Stomach (tissue), 9 donors: Measurements from ENCODE around the gene NRIP2. TPM values are rescaled to one million over a fixed set of nuclear protein-coding genes. Genes with fewer than 3 reads are reported as not detected.
A peak's percentile ranks its signal among the peaks of the same experiment; 100 is the strongest.

Experiments used
- DNase-seq, 2 donors: peaks; one replicate each; pipeline versions ENCODE4 v3.0.0 to v3.0.0-alpha.2; 2013 to 2019
- H3K27ac ChIP-seq, 5 donors: fragments of 200-600 bp in 4 of 5; sonication (generic) in 4 of 5; one replicate each; pipeline ENCODE4 v1.5.1; 2013 to 2019; ENCODE audit warnings: mild to moderate bottlenecking in 1 of 5, moderate library complexity in 1 of 5
- H3K27me3 ChIP-seq, 3 donors: fragments of 200-600 bp; sonication (generic); one replicate each; pipeline ENCODE4 v1.5.1; 2017 to 2019; ENCODE audit warnings: mixed run types in 1 of 3
- H3K36me3 ChIP-seq, 4 donors: fragments of 200-600 bp; sonication (generic); 1 replicate in 3 of 4; 2 replicates in 1 of 4; pipeline ENCODE4 v1.5.1; 2016 to 2019
- H3K4me1 ChIP-seq, 4 donors: fragments of 200-600 bp; sonication (generic); one replicate each; pipeline ENCODE4 v1.5.1; 2016 to 2019
- H3K4me3 ChIP-seq, 4 donors: fragments of 200-600 bp; sonication (generic) in 3 of 4; one replicate each; pipeline ENCODE4 v1.5.1; 2016 to 2019; ENCODE audit warnings: mild to moderate bottlenecking in 1 of 4
- H3K9me3 ChIP-seq, 4 donors: fragments of 200-600 bp; sonication (generic); one replicate each; pipeline ENCODE4 v1.5.1; 2016 to 2019
- EP300 ChIP-seq: sonication (generic); formaldehyde crosslinking; IDR thresholded peaks from one replicate; pipeline ENCODE4 v1.6.1; 2017; ENCODE audit warnings: antibody characterized with exemption
- POLR2A ChIP-seq, 4 donors: fragments of 450-650 bp; IDR thresholded peaks; one replicate each; pipeline ENCODE4 v1.6.1; 2016; ENCODE audit warnings: antibody characterized with exemption in 4 of 4, control low read depth in 2 of 4, mild to moderate bottlenecking in 1 of 4, moderate library complexity in 1 of 4
- POLR2AphosphoS5 ChIP-seq, 3 donors: sonication (generic); formaldehyde crosslinking; IDR thresholded peaks; one replicate each; pipeline ENCODE4 v1.6.1; 2016; ENCODE audit warnings: antibody characterized with exemption in 3 of 3
- WGBS, 5 donors: extraction: QIAGEN DNeasy Blood & Tissue Kit in 3 of 5; methylation state at CpG; one replicate each; pipeline versions ENCODE4 v1.1.5 to v1.1.7; 2013 to 2018; 5-methylcytosine and 5-hydroxymethylcytosine counted together
- intact Hi-C: fragments of 100-400 bp; cut with DNase I; formaldehyde crosslinking; loops from one replicate; pipeline ENCODE4 v1.15.1; 2023; ENCODE audit warnings: low total_unique reads
- polyA plus RNA-seq, 3 donors: library from polyadenylated mRNA; stranded (reverse); fragments of 200-250 nt; gene quantifications; one replicate each; pipeline ENCODE4 v1.2.3, GENCODE V29; 2013
- total RNA-seq, 5 donors: library from RNA; depleted of rRNA; stranded (reverse); fragments of >200 nt; gene quantifications; one replicate each; pipeline versions ENCODE4 v1.1.0 to v1.2.3, GENCODE V29; 2014 to 2016
- TF ChIP-seq, protein P1 (sequence below), 7 experiments: fragments of 450-650 bp in 4 of 7; fragments of 200-600 bp in 3 of 7; sonication (generic) in 3 of 7; IDR thresholded peaks; one replicate each; pipeline ENCODE4 v1.5.1; 2016 to 2019; ENCODE audit warnings: antibody characterized with exemption in 7 of 7, control low read depth in 2 of 7, mild to moderate bottlenecking in 1 of 7
- donor health status: healthy with polysubstance abuse.
- donor health status: Bipolar disorder and iron deficiency.
- donor health status: healthy.

NRIP2 gene
- total and polyA plus RNA-seq, 8 donors, result 0.31 to 24.3 (median 0.89) TPM; not detected in 2

DNA sequence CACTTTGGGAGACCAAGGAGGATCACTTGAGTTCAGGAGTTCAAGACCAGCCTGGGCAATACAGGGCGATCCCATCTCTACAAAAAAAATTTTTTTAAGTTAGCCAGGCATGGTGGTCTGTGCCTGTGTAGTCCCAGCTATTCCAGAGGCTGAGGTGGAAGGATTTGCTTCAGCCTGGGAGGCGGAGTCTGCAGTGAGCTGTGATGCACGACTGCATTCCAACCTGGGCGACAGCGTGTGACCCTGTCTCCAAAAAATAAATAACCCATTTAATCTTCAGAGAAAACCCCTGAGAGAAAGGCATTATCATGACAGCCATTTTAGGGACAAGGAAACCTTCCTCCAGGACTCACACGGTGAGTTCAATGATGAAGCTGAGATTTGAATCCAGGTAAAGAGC lies 43.7 kb downstream of the NRIP2 start:
- Histone ChIP-seq H3K36me3 (no peaks in the 10 kb centered on the region), H3K4me3 (no peak overlapping the region), H3K4me1 (peaks cover 0 to 12% (median 11%) of the 10 kb centered on the region in 4 donors), H3K27ac (no peak overlapping the region), H3K9me3 (no peaks in the 10 kb centered on the region), H3K27me3 (peaks cover 0 to 6% (median 0%) of the 10 kb centered on the region in 3 donors)
- 71 to 83% (median 77%) methylated on average over 6 of the region's 6 CpGs for WGBS, 5 donors
- no peak for DNase-seq
- TF ChIP-seq, protein P1, sequence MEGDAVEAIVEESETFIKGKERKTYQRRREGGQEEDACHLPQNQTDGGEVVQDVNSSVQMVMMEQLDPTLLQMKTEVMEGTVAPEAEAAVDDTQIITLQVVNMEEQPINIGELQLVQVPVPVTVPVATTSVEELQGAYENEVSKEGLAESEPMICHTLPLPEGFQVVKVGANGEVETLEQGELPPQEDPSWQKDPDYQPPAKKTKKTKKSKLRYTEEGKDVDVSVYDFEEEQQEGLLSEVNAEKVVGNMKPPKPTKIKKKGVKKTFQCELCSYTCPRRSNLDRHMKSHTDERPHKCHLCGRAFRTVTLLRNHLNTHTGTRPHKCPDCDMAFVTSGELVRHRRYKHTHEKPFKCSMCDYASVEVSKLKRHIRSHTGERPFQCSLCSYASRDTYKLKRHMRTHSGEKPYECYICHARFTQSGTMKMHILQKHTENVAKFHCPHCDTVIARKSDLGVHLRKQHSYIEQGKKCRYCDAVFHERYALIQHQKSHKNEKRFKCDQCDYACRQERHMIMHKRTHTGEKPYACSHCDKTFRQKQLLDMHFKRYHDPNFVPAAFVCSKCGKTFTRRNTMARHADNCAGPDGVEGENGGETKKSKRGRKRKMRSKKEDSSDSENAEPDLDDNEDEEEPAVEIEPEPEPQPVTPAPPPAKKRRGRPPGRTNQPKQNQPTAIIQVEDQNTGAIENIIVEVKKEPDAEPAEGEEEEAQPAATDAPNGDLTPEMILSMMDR (IDR thresholded peaks at IDR 0.05), result no peak
- TF ChIP-seq POLR2AphosphoS5 (IDR thresholded peaks at IDR 0.05) (no peak), EP300 (no peak), POLR2A (IDR thresholded peaks at IDR 0.05) (no peak)
- intact Hi-C loops, result no loop called here

DNA sequence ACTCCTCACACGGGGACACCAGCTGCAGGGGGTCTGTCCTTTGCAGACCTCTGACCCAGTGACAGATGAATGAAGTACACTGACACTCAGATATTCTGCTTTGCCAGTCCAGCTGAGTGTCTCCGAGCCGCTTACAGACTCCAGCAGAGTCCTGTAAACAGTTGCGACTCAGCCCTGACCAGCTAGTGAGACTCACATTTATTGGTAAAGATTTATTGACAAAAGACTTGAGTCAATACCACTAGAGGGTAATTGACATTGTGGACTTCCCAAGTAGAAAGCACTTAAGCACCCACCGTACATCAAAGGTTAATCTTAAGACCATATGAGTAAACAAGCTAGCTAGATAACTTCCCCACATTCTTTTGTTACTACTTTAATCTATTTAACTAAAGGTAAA lies 49.8 kb downstream of the NRIP2 start:
- H3K36me3 ChIP-seq, result no peaks in the 10 kb centered on the region
- peaks cover 0 to 20% (median 0%) of the 10 kb centered on the region in 3 donors for H3K27me3 ChIP-seq
- 19 to 50% (median 35%) methylated on average over 5 of the region's 5 CpGs for WGBS, 5 donors
- H3K9me3 ChIP-seq, result no peaks in the 10 kb centered on the region
- intact Hi-C loops, result no loop called here
- TF ChIP-seq POLR2AphosphoS5 (IDR thresholded peaks at IDR 0.05) (no peak), EP300 (no peak), POLR2A (IDR thresholded peaks at IDR 0.05) (no peak)
- TF ChIP-seq, protein P1 (IDR thresholded peaks at IDR 0.05), result no peak
- peaks cover 11 to 19% (median 15%) of the 10 kb centered on the region in 4 donors for H3K4me1 ChIP-seq
- no peak overlapping the region for H3K4me3 ChIP-seq
- H3K27ac ChIP-seq, result peak overlapping the region in 2 of 5 donors; percentile 18 to 36
- peak in 1 of 2 donors; percentile 36 for DNase-seq

DNA sequence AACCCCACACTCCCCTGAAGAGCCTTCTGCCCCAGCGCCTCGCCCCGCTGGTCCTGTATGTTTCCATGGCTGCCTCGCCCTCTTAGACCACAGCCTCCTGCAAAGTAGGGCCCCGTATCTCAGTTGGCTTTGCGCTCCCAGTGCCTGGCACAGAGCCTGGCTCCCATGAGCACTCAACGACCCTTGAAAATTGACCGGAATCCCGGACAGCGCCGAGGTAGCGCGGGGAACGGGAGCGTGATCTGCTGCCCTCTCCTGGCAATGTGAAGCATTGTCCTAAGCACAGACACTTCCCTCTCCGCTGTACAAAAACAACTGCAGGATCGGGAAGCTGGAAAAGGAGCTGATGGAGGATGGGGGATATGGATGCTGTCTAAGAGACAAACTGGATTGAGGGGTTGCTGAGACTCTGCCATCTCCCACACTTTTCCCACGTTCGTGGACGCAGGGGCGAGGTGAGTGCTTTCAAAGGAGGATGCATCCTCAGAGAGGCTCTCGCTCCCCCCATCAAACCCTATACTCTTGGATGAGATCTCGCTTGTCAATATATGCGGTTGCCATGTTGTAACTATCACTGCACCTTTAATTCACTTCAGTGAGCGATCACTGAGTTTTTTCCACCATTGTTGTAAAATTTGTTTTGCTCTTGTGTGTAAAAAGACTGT lies 50.8 kb downstream of the NRIP2 start:
- intact Hi-C loops, result no loop called here
- whole genome bisulfite sequencing, 5 donors, result 9 to 13% (median 10%) methylated on average over 25 of the region's 25 CpGs
- peak overlapping the region; percentile 7 to 28 (median 24) for H3K4me3 ChIP-seq

DNA sequence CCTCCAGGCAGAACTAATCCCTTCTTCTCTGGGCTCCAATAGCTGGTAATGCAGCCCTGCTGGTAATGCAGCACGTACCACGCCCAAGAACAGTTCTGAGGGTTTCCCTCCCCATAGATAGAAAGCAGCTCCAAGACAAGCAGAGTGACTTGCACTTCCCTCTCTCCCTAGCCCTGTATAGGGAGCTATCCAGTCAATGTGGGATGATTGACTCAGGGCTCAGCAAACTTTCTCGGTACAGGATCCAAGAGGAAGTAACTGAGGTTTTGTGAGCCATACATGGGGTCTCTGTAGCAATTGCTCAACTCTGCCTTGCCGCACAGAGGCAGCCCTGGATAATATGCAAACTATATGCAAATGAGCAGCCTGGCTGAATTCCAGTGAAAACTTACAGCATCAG lies 55.6 kb downstream of the NRIP2 start:
- no peak overlapping the region for H3K4me3 ChIP-seq
- no peaks in the 10 kb centered on the region for H3K9me3 ChIP-seq
- intact Hi-C loops, result no loop called here
- peaks cover 8 to 10% (median 9%) of the 10 kb centered on the region in 4 donors for H3K4me1 ChIP-seq
- WGBS, 5 donors, result 45 to 62% (median 55%) methylated on average over 3 to 4 of the region's 4 CpGs
- H3K36me3 ChIP-seq, result no peaks in the 10 kb centered on the region
- peaks cover 0 to 17% (median 0%) of the 10 kb centered on the region in 3 donors for H3K27me3 ChIP-seq
- TF ChIP-seq EP300 (no peak), POLR2A (IDR thresholded peaks at IDR 0.05) (no peak), POLR2AphosphoS5 (IDR thresholded peaks at IDR 0.05) (no peak)
- TF ChIP-seq, protein P1 (IDR thresholded peaks at IDR 0.05), result no peak
- no peak overlapping the region for H3K27ac ChIP-seq
- DNase-seq, result no peak

More for the DNA sequence above, 50.8 kb downstream of the NRIP2 start:
- TF ChIP-seq POLR2A (IDR thresholded peaks at IDR 0.05) (no peak), POLR2AphosphoS5 (IDR thresholded peaks at IDR 0.05) (peak in 1 of 3 donors; percentile 30), EP300 (no peak)
- TF ChIP-seq, protein P1 (IDR thresholded peaks at IDR 0.05), result peak in 5 of 7 experiments; percentile 80 to 85 (median 81)
- peak; percentile 70 to 89 for DNase-seq
- Histone ChIP-seq H3K4me1 (peaks cover 11 to 19% (median 15%) of the 10 kb centered on the region in 4 donors), H3K27ac (no peak overlapping the region), H3K27me3 (peaks cover 0 to 20% (median 0%) of the 10 kb centered on the region in 3 donors), H3K9me3 (no peaks in the 10 kb centered on the region), H3K36me3 (no peaks in the 10 kb centered on the region)
